AG10803 (cell line): Measurements from ENCODE around the gene OCLN.
"Not testable (repeated sequence)": the region's sequence is repeated elsewhere in the genome, so short reads cannot be mapped to it uniquely, and the experiment has no call there.

Experiments used
- DNase-seq: peaks from one replicate; pipeline ENCODE4 v3.0.0; 2010; ENCODE audit warnings: low read depth
- H3K4me3 ChIP-seq: 2 replicates; pipeline ENCODE4 v1.5.1; 2011; ENCODE audit warnings: mild to moderate bottlenecking, low read length, control low read depth
- CTCF ChIP-seq: conservative IDR thresholded peaks from 2 replicates; pipeline ENCODE4 v1.5.1; 2011; ENCODE audit warnings: mild to moderate bottlenecking, low read length, control low read depth, inconsistent platforms

Gene OCLN

GRCh38 chr5:69525490-69525889 lies 32.9 kb downstream of the OCLN start:
- no peak for TF ChIP-seq CTCF
- DNase-seq: no peak

GRCh38 chr5:69526660-69527059 lies 34.1 kb downstream of the OCLN start:
- H3K4me3 ChIP-seq: no peak overlapping the region
- no peak for TF ChIP-seq CTCF
- DNase-seq: no peak

More at GRCh38 chr5:69525490-69525889, 32.9 kb downstream of the OCLN start:
- no peak overlapping the region for H3K4me3 ChIP-seq

GRCh38 chr5:69527128-69527770 lies 34.7 kb downstream of the OCLN start:
- H3K4me3 ChIP-seq: no peak overlapping the region
- TF ChIP-seq CTCF: no peak
- no peak for DNase-seq

GRCh38 chr5:69528035-69528434 lies 35.4 kb downstream of the OCLN start:
- H3K4me3 ChIP-seq: no peak overlapping the region
- DNase-seq: no peak
- TF ChIP-seq CTCF: no peak

- TF ChIP-seq CTCF: no peak
- DNase-seq: no peak
- no peak overlapping the region for H3K4me3 ChIP-seq
Observed at GRCh38 chr5:69528609-69529008, 36.0 kb downstream of the OCLN start.

- TF ChIP-seq CTCF: no peak
- DNase-seq: no peak
- no peak overlapping the region for H3K4me3 ChIP-seq
Observed at GRCh38 chr5:69530561-69531405, 38.2 kb downstream of the OCLN start.

- no peak for DNase-seq
- no peak overlapping the region for H3K4me3 ChIP-seq
- no peak for TF ChIP-seq CTCF
Observed at GRCh38 chr5:69531406-69531801, 38.8 kb downstream of the OCLN start.

- H3K4me3 ChIP-seq, DNase-seq: not testable (repeated sequence)
Observed at GRCh38 chr5:69537911-69538310, 45.3 kb downstream of the OCLN start.

GRCh38 chr5:69538735-69539134 lies 46.1 kb downstream of the OCLN start:
- DNase-seq, H3K4me3 ChIP-seq: not testable (repeated sequence)

- H3K4me3 ChIP-seq, DNase-seq: not testable (repeated sequence)
Observed at GRCh38 chr5:69541347-69541746, 48.8 kb downstream of the OCLN start.
